Kidney epithelial cell (primary cell): ENCODE measurements around the gene CAVIN2. TPM values are rescaled to one million over a fixed set of nuclear protein-coding genes. Genes with fewer than 3 reads are reported as not detected.

Experiments used
- DNase-seq: peaks from one replicate; pipeline ENCODE4 v3.0.0-alpha.2; 2010; ENCODE audit warnings: low read depth
- H3K27me3 ChIP-seq: 2 replicates; pipeline ENCODE4 v1.6.0; 2011; ENCODE audit warnings: low read length; ENCODE audit not compliant: control insufficient read depth, insufficient read depth
- H3K36me3 ChIP-seq: 2 replicates; pipeline ENCODE4 v1.5.1; 2011; ENCODE audit warnings: low read length; ENCODE audit not compliant: control insufficient read depth, insufficient read depth
- H3K4me3 ChIP-seq: 2 replicates; pipeline ENCODE4 v1.5.1; 2011; ENCODE audit warnings: low read depth, mild to moderate bottlenecking, control low read depth, low read length
- total RNA-seq: library from RNA; depleted of rRNA; stranded (reverse); fragments of >200 nt; gene quantifications from 2 replicates; pipeline ENCODE4 v1.2.3, GENCODE V29; 2015
- TF ChIP-seq, protein P1 (sequence below): IDR thresholded peaks from 2 replicates; pipeline ENCODE4 v1.5.1; 2011; ENCODE audit warnings: mild to moderate bottlenecking, moderate library complexity, low read length, control low read depth, inconsistent platforms; ENCODE audit not compliant: insufficient read depth, poor library complexity, severe bottlenecking

Gene CAVIN2
- total RNA-seq, 1 donor from 2014 or later, result 0.21 TPM

DNA sequence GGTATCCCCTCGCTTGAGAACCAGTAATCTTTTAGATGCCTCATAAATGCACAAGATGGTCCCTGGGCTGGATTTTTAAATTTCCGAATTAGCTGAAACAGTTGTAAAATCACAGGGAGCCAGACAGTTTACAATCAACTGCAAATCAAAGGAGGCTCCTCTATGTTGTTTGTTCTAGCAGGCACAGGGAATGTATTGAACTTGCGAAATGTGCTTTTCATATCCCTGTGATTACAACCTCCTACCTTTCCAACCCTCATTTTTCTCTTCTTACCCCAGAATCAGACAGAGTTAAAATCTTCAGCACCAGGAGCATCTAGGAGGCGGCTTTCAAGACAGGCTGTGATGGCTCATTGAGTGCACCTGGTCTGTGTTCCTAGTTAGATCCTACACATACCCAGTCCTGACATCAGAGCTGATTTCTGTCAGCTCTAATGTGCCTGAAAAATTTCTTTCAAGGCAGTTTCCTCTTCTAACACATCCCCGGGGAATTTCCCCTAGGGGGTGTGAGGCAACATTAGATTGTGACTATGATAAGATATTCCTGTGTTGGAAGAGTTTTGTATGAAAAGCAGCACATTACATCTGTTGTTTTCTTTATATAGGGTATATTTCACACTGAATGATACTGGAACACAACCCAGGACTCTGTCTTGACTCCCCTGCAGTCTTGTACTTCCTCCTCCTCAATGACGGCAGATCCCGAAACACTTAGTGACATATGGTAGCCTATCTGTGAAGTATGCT lies 17.9 kb upstream of the CAVIN2 start:
- Histone ChIP-seq H3K4me3 (no peak overlapping the region), H3K36me3 (no peaks in the 10 kb centered on the region), H3K27me3 (no peaks in the 10 kb centered on the region)
- no peak for DNase-seq
- TF ChIP-seq, protein P1, sequence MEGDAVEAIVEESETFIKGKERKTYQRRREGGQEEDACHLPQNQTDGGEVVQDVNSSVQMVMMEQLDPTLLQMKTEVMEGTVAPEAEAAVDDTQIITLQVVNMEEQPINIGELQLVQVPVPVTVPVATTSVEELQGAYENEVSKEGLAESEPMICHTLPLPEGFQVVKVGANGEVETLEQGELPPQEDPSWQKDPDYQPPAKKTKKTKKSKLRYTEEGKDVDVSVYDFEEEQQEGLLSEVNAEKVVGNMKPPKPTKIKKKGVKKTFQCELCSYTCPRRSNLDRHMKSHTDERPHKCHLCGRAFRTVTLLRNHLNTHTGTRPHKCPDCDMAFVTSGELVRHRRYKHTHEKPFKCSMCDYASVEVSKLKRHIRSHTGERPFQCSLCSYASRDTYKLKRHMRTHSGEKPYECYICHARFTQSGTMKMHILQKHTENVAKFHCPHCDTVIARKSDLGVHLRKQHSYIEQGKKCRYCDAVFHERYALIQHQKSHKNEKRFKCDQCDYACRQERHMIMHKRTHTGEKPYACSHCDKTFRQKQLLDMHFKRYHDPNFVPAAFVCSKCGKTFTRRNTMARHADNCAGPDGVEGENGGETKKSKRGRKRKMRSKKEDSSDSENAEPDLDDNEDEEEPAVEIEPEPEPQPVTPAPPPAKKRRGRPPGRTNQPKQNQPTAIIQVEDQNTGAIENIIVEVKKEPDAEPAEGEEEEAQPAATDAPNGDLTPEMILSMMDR, result no peak

DNA sequence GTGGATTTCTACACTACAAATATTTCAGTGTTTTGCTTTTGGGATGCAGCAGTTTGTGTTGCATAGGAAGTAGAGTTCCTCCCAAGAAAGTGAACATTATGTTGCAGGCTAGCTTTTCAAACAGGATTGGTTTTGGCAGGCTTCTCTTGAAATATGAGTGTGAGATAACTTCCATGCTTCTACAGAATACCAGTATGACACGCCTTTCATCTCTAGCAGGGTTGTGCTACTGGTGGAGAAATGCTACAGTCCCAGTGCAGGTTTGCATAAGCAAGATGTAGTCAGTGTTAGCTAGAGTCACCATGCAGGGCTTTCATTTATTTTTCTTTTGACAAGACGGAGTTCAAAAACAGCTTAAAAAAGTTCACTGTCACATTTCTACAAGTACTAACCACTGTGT lies 17.1 kb upstream of the CAVIN2 start:
- DNase-seq, result no peak
- TF ChIP-seq, protein P1, result no peak
- Histone ChIP-seq H3K36me3 (no peaks in the 10 kb centered on the region), H3K4me3 (no peak overlapping the region), H3K27me3 (no peaks in the 10 kb centered on the region)

DNA sequence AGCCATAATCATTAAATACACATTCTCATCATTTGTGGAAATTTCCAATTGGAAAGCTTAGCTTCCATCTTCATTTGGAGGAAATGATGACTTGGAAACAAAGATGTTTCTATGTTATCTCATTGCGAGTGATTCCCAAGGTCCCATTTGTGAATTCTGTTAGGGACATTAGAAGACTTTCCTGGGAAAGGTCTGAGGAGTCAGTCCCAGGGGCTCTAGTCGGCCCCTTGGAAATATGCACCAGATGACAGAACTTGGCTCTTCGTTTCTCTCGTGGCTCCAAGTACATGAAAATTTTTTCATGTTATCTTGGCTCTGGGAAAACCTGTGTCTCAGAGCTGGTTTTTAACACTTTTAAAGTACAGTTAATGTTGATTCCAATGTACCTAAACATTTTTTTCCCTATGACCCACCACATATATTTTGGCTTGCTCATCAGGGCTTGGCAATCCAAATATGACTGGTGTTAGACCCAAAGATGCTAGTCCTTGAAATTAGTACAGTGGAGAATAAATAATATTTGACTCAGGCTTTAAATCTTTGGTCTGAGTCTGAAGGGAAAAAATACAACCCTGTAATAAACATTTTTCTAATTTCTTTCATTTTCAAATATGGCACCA lies 15.4 kb upstream of the CAVIN2 start:
- no peak overlapping the region for H3K4me3 ChIP-seq
- H3K36me3 ChIP-seq, result no peaks in the 10 kb centered on the region
- DNase-seq, result no peak
- H3K27me3 ChIP-seq, result no peaks in the 10 kb centered on the region
- TF ChIP-seq, protein P1, result no peak

DNA sequence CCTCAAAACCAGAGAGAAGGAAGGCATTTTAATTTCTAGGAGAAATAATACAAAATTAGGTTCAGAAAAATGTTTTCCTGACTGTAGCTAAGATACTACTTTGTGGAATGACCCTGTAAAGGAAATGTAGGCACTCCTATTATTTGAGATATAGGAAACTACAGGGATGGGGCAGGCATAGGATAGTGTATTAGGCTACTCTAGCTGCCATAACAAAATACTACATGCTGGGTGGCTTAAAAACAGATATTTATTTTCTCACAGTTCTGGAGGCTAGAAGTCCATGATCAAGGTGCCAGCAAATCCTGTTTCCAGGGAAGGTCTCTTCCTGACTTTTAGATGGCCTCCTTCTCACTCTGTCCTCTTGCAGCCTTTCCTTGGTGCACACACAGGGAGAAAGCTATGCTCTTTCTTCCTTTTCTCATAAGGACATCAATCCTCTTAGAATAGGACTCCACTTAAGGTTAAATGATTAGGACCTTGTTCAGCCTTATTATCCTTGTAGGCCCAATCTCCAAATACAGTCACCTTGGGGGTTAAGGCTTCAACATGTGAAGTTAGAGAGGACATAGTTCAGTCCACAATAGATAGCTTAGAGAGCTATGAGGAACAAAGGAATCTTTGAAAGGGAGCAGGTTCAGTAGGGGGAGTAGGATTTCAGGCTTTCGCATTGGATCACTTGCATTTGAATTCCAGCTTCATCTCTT lies 14.0 kb upstream of the CAVIN2 start:
- DNase-seq, result no peak
- H3K4me3 ChIP-seq, result no peak overlapping the region
- TF ChIP-seq, protein P1, result no peak
- H3K27me3 ChIP-seq, result no peaks in the 10 kb centered on the region
- no peaks in the 10 kb centered on the region for H3K36me3 ChIP-seq

DNA sequence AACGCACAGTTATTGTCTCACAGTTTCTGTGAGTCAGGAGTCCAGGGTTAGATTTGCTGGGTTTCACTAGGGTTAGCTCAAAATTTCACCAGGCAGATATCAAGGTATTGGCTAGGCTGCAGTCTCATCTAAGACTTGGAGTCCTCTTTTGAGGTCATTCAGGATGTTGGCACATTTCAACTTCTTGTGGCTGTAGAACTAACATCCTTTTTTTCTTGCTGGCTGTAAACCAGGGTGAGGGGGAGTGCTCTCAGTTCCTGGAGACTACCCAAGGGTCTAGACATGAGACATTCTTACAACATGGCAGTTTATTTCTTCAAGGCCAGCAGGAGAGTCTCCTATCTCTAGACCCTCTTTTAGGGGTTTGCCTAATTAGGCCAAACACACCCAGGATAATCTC lies 12.8 kb upstream of the CAVIN2 start:
- Histone ChIP-seq H3K4me3 (no peak overlapping the region), H3K27me3 (no peaks in the 10 kb centered on the region), H3K36me3 (no peaks in the 10 kb centered on the region)
- DNase-seq, result no peak
- TF ChIP-seq, protein P1, result no peak
